ENCODE measurements around the gene TRANK1.

- TF ChIP-seq EZH2 (IDR thresholded peaks at IDR 0.05; ENCODE audit: insufficient read depth, poor library complexity, severe bottlenecking): no peak
- TF ChIP-seq EZH2phosphoT487 (IDR thresholded peaks at IDR 0.05; ENCODE audit: insufficient read depth, low read depth): no peak
These were observed 7.4 kb downstream of the TRANK1 start for GRCh38 chr3:36937492-36937891.
